Activated T-helper 1 cell treated with anti-CD3 and anti-CD28 coated beads, Interleukin-12 subunit alpha, Interleukin-12 subunit beta, Interleukin-2, Interleukin-4 antibody, amounts not matched to agents 30 ng/mL and 10 ng/mL and 1 ng/mL, durations not matched to agents 14 hours and 24 hours and 36 hours (primary cell): Measurements from ENCODE around the gene MRPS9. TPM values are rescaled to one million over a fixed set of nuclear protein-coding genes. Genes with fewer than 3 reads are reported as not detected.

Source experiments
- total RNA-seq: library from RNA; stranded (reverse); gene quantifications from 2 replicates; pipeline ENCODE4 v1.2.3, GENCODE V29; 2022

MRPS9 gene
- total RNA-seq, 1 donor from 2014 or later, result 33.0 TPM

Other genes with a start within 250 kb of the MRPS9 start
- gene POU3F3, start 184.0 kb upstream of the MRPS9 start, total RNA-seq, result not detected in 2 replicates
- not detected in 2 replicates for gene GPR45, start 203.7 kb downstream of the MRPS9 start, total RNA-seq